CD4-positive, alpha-beta T cell treated with Interleukin-15 for 4 hours (primary cell): ENCODE measurements around the gene USP31.

Source experiments
- DNase-seq: peaks from one replicate; pipeline ENCODE4 v3.0.0-alpha.2; 2020; ENCODE audit warnings: low spot score

The USP31 gene

GRCh38 chr16:23059433-23059832 lies 89.8 kb downstream of the USP31 start:
- DNase-seq: no peak

- DNase-seq: no peak
Observed at GRCh38 chr16:23058576-23058975, 90.7 kb downstream of the USP31 start.

- DNase-seq: no peak
Observed at GRCh38 chr16:23057013-23057596, 92.1 kb downstream of the USP31 start.

- no peak for DNase-seq
Observed at GRCh38 chr16:23055481-23055880, 93.8 kb downstream of the USP31 start.

GRCh38 chr16:23052908-23053580 lies 96.2 kb downstream of the USP31 start:
- DNase-seq: no peak

- no peak for DNase-seq
Observed at GRCh38 chr16:23052221-23052620, 97.0 kb downstream of the USP31 start.

- DNase-seq: no peak
Observed at GRCh38 chr16:23051587-23051986, 97.7 kb downstream of the USP31 start.

- no peak for DNase-seq
Observed at GRCh38 chr16:23048164-23048563, 101.1 kb downstream of the USP31 start.

GRCh38 chr16:23045025-23045424 lies 104.2 kb downstream of the USP31 start:
- DNase-seq: no peak

- no peak for DNase-seq
Observed at GRCh38 chr16:23040246-23040645, 109.0 kb downstream of the USP31 start.

- DNase-seq: no peak
Observed at GRCh38 chr16:23039118-23039517, 110.1 kb downstream of the USP31 start.

- no peak for DNase-seq
Observed at GRCh38 chr16:23035240-23035639, 114.0 kb downstream of the USP31 start.

GRCh38 chr16:23031508-23032098 lies 117.6 kb downstream of the USP31 start:
- no peak for DNase-seq

GRCh38 chr16:23029733-23030420 lies 119.4 kb downstream of the USP31 start:
- DNase-seq: no peak

- no peak for DNase-seq
Observed at GRCh38 chr16:23027386-23027785, 121.9 kb downstream of the USP31 start.

GRCh38 chr16:23026784-23027362 lies 122.4 kb downstream of the USP31 start:
- DNase-seq: no peak

GRCh38 chr16:23025692-23026307 lies 123.5 kb downstream of the USP31 start:
- DNase-seq: no peak

- no peak for DNase-seq
Observed at GRCh38 chr16:23024044-23024443, 125.2 kb downstream of the USP31 start.

GRCh38 chr16:23020084-23020483 lies 129.2 kb downstream of the USP31 start:
- no peak for DNase-seq

GRCh38 chr16:23016368-23016767 lies 132.9 kb downstream of the USP31 start:
- DNase-seq: no peak

- DNase-seq: no peak
Observed at GRCh38 chr16:23015580-23015979, 133.7 kb downstream of the USP31 start.

GRCh38 chr16:23014592-23014991 lies 134.7 kb downstream of the USP31 start:
- DNase-seq: no peak
